IMR-90 (cell line): ENCODE measurements around the gene ZNF654. TPM values are rescaled to one million over a fixed set of nuclear protein-coding genes. Genes with fewer than 3 reads are reported as not detected.

Experiments
- ATAC-seq: fragments of 200-7000 bp; cut with Tn5 transposase; 2 replicates; pipeline ENCODE4 v1.9.1; 2020; ENCODE audit warnings: low read depth, mild to moderate bottlenecking, moderate library complexity
- Bru-seq: library from RNA; stranded (reverse); fragments of 400-500 nt; gene quantifications from one replicate; lab custom pipeline; 2021; lab: Mats Ljungman, UMichigan
- BruChase-seq, 2 experiments: library from RNA; stranded (reverse); fragments of 400-500 nt; gene quantifications; one replicate each; lab custom pipeline; 2021; lab: Mats Ljungman, UMichigan
- BruUV-seq: library from RNA; stranded (reverse); fragments of 400-500 nt; replicated peaks from 2 replicates; lab custom pipeline; 2021; lab: Mats Ljungman, UMichigan
- CTCF ChIA-PET: fragments of 300-600 bp; formaldehyde crosslinking; extraction: SDS; loops from one replicate; lab custom pipeline; 2021; ENCODE audit warnings: antibody characterized with exemption; lab: Yijun Ruan, JAX
- POLR2A ChIA-PET: fragments of 300-600 bp; sonication (Branson Sonifier 250); formaldehyde crosslinking; loops from one replicate; lab custom pipeline; 2022; ENCODE audit warnings: antibody characterized with exemption; ENCODE audit not compliant: unreplicated experiment; lab: Charles Lee
- DNase-seq: peaks from one replicate; pipeline ENCODE4 v3.0.0; 2013
- H2AFZ ChIP-seq: replicated peaks from 2 replicates; pipeline ENCODE3; 2013; ENCODE audit warnings: low read length, mild to moderate bottlenecking; ENCODE audit not compliant: poor library complexity
- H2AK5ac ChIP-seq: 2 replicates; pipeline ENCODE4 v1.6.1; 2013; ENCODE audit warnings: low read depth, low read length, inconsistent platforms
- H2AK9ac ChIP-seq: replicated peaks from 2 replicates; pipeline ENCODE3; 2013; ENCODE audit warnings: mild to moderate bottlenecking, low read depth, low read length, moderate library complexity; ENCODE audit not compliant: poor library complexity
- H2BK120ac ChIP-seq: 2 replicates; pipeline ENCODE4 v1.6.1; 2013; ENCODE audit warnings: low read depth, low read length, inconsistent platforms
- H2BK15ac ChIP-seq: 3 replicates; pipeline ENCODE4 v1.6.1; 2013; ENCODE audit warnings: low read depth, low read length, inconsistent platforms
- H2BK20ac ChIP-seq: 2 replicates; pipeline ENCODE4 v1.6.1; 2013; ENCODE audit warnings: low read depth, mild to moderate bottlenecking, inconsistent platforms, low read length, moderate library complexity
- H2BK5ac ChIP-seq: 2 replicates; pipeline ENCODE4 v1.6.1; 2013; ENCODE audit warnings: mild to moderate bottlenecking, low read depth, low read length, inconsistent platforms; ENCODE audit not compliant: poor library complexity, severe bottlenecking
- H3K14ac ChIP-seq: replicated peaks from 2 replicates; pipeline ENCODE4 v1.6.1; 2013; ENCODE audit warnings: low read depth, low read length, inconsistent platforms
- H3K18ac ChIP-seq: 2 replicates; pipeline ENCODE4 v1.6.1; 2013; ENCODE audit warnings: low read depth, low read length, control low read depth
- H3K23ac ChIP-seq: 2 replicates; pipeline ENCODE4 v1.6.1; 2013; ENCODE audit warnings: low read depth, low read length, inconsistent platforms
- H3K27ac ChIP-seq: 2 replicates; pipeline ENCODE4 v1.5.1; 2013; ENCODE audit warnings: mild to moderate bottlenecking, control low read depth, low read length; ENCODE audit not compliant: insufficient read depth
- H3K27me3 ChIP-seq: 2 replicates; pipeline ENCODE4 v1.6.1; 2013; ENCODE audit warnings: low read length; ENCODE audit not compliant: control insufficient read depth, insufficient read depth
- H3K36me3 ChIP-seq: 2 replicates; pipeline ENCODE4 v1.6.1; 2013; ENCODE audit warnings: low read length, mixed read lengths; ENCODE audit not compliant: control insufficient read depth, insufficient read depth
- H3K4ac ChIP-seq: 2 replicates; pipeline ENCODE4 v1.6.1; 2013; ENCODE audit warnings: low read depth, low read length, inconsistent platforms
- H3K4me1 ChIP-seq: 2 replicates; pipeline ENCODE4 v1.6.1; 2013; ENCODE audit warnings: low read length, mixed read lengths; ENCODE audit not compliant: control insufficient read depth, insufficient read depth
- H3K4me2 ChIP-seq: 2 replicates; pipeline ENCODE4 v1.6.1; 2013; ENCODE audit warnings: low read depth, mild to moderate bottlenecking, control low read depth, low read length, moderate library complexity
- H3K4me3 ChIP-seq: 2 replicates; pipeline ENCODE4 v1.5.1; 2013; ENCODE audit warnings: low read depth, mild to moderate bottlenecking, control low read depth, low read length, moderate library complexity; ENCODE audit not compliant: insufficient read depth
- H3K56ac ChIP-seq: 2 replicates; pipeline ENCODE4 v1.6.1; 2013; ENCODE audit warnings: low read length, inconsistent platforms; ENCODE audit not compliant: insufficient read depth; ENCODE audit errors: extremely low read depth
- H3K79me1 ChIP-seq, 2 experiments: 2 replicates each; pipeline ENCODE4 v1.6.1; 2013; ENCODE audit warnings: low read length in 2 of 2, inconsistent platforms in 1 of 2, low read depth in 1 of 2
- H3K9ac ChIP-seq: 2 replicates; pipeline ENCODE4 v1.6.1; 2013; ENCODE audit warnings: low read depth, low read length, control low read depth
- H3K9me1 ChIP-seq: 2 replicates; pipeline ENCODE4 v1.6.1; 2013; ENCODE audit warnings: low read length, inconsistent platforms; ENCODE audit not compliant: insufficient read depth
- H3K9me3 ChIP-seq: 2 replicates; pipeline ENCODE4 v1.6.1; 2013; ENCODE audit warnings: low read length; ENCODE audit not compliant: control insufficient read depth, insufficient read depth
- H4K20me1 ChIP-seq: 2 replicates; pipeline ENCODE4 v1.6.1; 2013; ENCODE audit warnings: low read length, inconsistent platforms; ENCODE audit not compliant: insufficient read depth
- H4K5ac ChIP-seq: 2 replicates; pipeline ENCODE4 v1.6.1; 2013; ENCODE audit warnings: mild to moderate bottlenecking, low read depth, low read length, control low read depth
- H4K8ac ChIP-seq, 2 experiments: 2 replicates each; pipeline ENCODE4 v1.6.1; 2013; ENCODE audit warnings: low read depth in 2 of 2, low read length in 2 of 2, control low read depth in 1 of 2, inconsistent platforms in 1 of 2
- H4K91ac ChIP-seq: 2 replicates; pipeline ENCODE4 v1.6.1; 2013; ENCODE audit warnings: low read depth, low read length, inconsistent platforms; ENCODE audit not compliant: insufficient read depth
- CHD1 ChIP-seq: IDR thresholded peaks from 2 replicates; pipeline ENCODE4 v1.6.1; 2012; ENCODE audit warnings: low read depth, low read length, improper control_type of control experiment
- FOS ChIP-seq: fragments of 150-350 bp; IDR thresholded peaks from 2 replicates; pipeline ENCODE4 v1.6.1; 2016; ENCODE audit warnings: low read depth, low read length
- MAZ ChIP-seq: IDR thresholded peaks from 2 replicates; pipeline ENCODE4 v1.6.1; 2012; ENCODE audit warnings: low read depth, mild to moderate bottlenecking, low read length, improper control_type of control experiment, moderate library complexity, borderline replicate concordance
- MXI1 ChIP-seq: IDR thresholded peaks from 2 replicates; pipeline ENCODE4 v1.6.1; 2012; ENCODE audit warnings: low read depth, mild to moderate bottlenecking, low read length, moderate library complexity, borderline replicate concordance
- NFE2L2 ChIP-seq: fragments of 150-350 bp; IDR thresholded peaks from 2 replicates; pipeline ENCODE4 v1.6.1; 2016; ENCODE audit warnings: low read depth, mild to moderate bottlenecking, low read length
- RAD21 ChIP-seq: IDR thresholded peaks from 2 replicates; pipeline ENCODE4 v1.6.1; 2012; ENCODE audit warnings: low read length, improper control_type of control experiment
- RFX5 ChIP-seq: IDR thresholded peaks from 2 replicates; pipeline ENCODE4 v1.8.0; 2012; ENCODE audit warnings: low read depth, mild to moderate bottlenecking, low read length, moderate library complexity
- SMC3 ChIP-seq: fragments of 150-350 bp; IDR thresholded peaks from 2 replicates; pipeline ENCODE4 v1.6.1; 2016; ENCODE audit warnings: low read depth, mild to moderate bottlenecking, antibody characterized with exemption, low read length, moderate library complexity
- USF2 ChIP-seq: fragments of 150-350 bp; IDR thresholded peaks from 2 replicates; pipeline ENCODE4 v1.6.1; 2017; ENCODE audit warnings: mild to moderate bottlenecking, antibody characterized with exemption, low read length, low read depth
- WGBS, 2 experiments: methylation state at CpG; one replicate each; pipeline versions ENCODE4 v1.1.5 to v1.1.7; 2013; ENCODE audit warnings: missing lambda C conversion rate in 2 of 2; ENCODE audit not compliant: insufficient read length in 1 of 2; ENCODE audit errors: extremely low coverage in 2 of 2; 5-methylcytosine and 5-hydroxymethylcytosine counted together
- dilution Hi-C: fragments of 300-500 bp; cut with HindIII; formaldehyde crosslinking; loops from one replicate; pipeline ENCODE4 v1.14.3; 2018; ENCODE audit warnings: low sequenced_read_pairs; ENCODE audit not compliant: unreplicated experiment
- in situ Hi-C: fragments of 300-500 bp; cut with MboI; formaldehyde crosslinking; loops from 3 replicates; pipeline ENCODE4 v1.14.3; 2019; ENCODE audit warnings: low sequenced_read_pairs, inconsistent platforms, mixed read lengths
- intact Hi-C: fragments of 100-400 bp; cut with micrococcal nuclease; formaldehyde crosslinking; loops from 2 replicates; pipeline ENCODE4 v1.10.0; 2022
- long read RNA-seq: library from polyadenylated mRNA; unstranded; transcript quantifications from one replicate; pipeline ENCODE4 v2.0.0, GENCODE V29; 2021; ENCODE audit not compliant: unreplicated experiment
- polyA plus RNA-seq, 3 experiments: library from polyadenylated mRNA; depleted of rRNA; stranded (reverse); fragments of >200 nt; gene quantifications; 2 replicates each; pipeline ENCODE4 v1.2.3, GENCODE V29; 2012; ENCODE audit warnings: low replicate concordance in 1 of 3
- total RNA-seq: library from RNA; depleted of rRNA; stranded (reverse); fragments of >200 nt; gene quantifications from 2 replicates; pipeline ENCODE4 v1.2.3, GENCODE V29; 2012; rRNA removed
- TF ChIP-seq, protein P1 (sequence below): conservative IDR thresholded peaks from 2 replicates; pipeline ENCODE4 v1.5.1; 2012; ENCODE audit warnings: mild to moderate bottlenecking, low read depth, low read length, improper control_type of control experiment

Gene ZNF654
- total RNA-seq: 11.5 and 21.1 TPM in 2 replicates
- 2.3 and 3.3 TPM in 2 replicates for polyA plus RNA-seq (2012; rRNA removed)
- 1.3 and 1.9 TPM in 2 replicates for polyA plus RNA-seq (2012; cell fraction: cytosol; rRNA removed)
- polyA plus RNA-seq (2012; cell fraction: nucleus; rRNA removed; ENCODE audit: low replicate concordance): 0.99 and 4.7 TPM in 2 replicates
- percentile 85 among the genes with signal in this experiment for Bru-seq, nascent RNA
- BruChase-seq, experiment 1, labeled RNA remaining after a 6-hour chase: percentile 59 among the genes with signal in this experiment
- BruChase-seq, experiment 2, labeled RNA remaining after a 2-hour chase: percentile 71 among the genes with signal in this experiment
- long read RNA-seq, full-length matches to known transcripts: 14 of 28 reads
- long read RNA-seq, partial matches to known transcripts: 5 of 28 reads
- long read RNA-seq, other reads (novel, unspliced or antisense): 9 of 28 reads

DNA sequence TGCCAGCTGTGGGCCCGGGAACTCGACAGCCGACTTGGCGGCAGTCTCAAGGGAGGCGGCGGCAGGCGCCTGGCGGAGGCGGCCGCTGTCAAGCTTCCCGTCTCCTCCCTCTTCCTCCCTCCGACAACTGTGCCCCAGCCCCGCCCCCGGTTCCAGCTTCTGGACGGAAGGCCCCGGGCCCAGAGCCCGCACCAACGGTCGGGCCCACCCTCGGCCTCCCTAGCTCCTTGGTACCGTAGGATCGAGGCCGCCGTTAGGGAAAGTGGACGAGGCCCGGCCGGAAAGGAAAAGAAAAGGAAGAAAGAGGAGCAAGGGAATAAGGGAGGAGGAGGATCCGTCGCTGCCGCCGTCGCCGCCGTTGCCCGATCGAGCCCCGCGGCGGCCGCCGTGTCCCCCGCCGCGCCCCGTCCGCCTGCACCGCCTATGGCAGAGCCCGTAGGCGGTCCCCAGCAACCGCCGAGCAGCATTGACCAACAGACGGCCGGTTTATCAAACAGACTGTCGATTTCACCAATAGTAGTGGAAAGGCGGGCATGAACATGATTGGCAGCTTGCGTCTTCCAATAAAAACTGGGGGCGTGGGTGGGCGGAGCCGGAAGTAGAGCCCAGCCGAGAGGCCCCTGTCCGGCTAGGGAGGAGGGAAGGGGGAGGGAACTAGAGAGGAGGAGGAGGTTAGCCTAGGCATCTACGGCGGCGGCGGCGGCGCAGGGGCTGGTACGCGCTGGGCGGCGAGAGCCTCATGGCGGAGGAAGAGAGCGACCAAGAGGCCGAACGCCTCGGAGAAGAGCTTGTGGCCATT lies at the start of gene ZNF654, which contains the start of gene CGGBP1:
Gene ZNF654, plus strand, starts transcription at position 675 of the 799 bp plus-strand sequence. Its CDS starts 65 bp downstream, at position 740.
Gene CGGBP1, minus strand, starts transcription at position 425 of the 799 bp plus-strand sequence. CDS start 3,029 bp downstream, outside the sequence.
- Histone ChIP-seq H2BK120ac (peak within 1 kb of the TSS; percentile 81; the same call in 1 of the 2 replicates), H3K9ac (peak within 1 kb of the TSS; percentile 98), H3K9me3 (no peaks in the 10 kb centered on the region), H2BK20ac (no peak within 1 kb of the TSS), H2AK5ac (peak within 1 kb of the TSS; percentile 89), H2AFZ (peak within 1 kb of the TSS; percentile 98), H3K9me1 (peaks cover 4% of the 10 kb centered on the region; the same call in 1 of the 2 replicates), H3K36me3 (peaks cover 7% of the 10 kb centered on the region), H4K8ac (peak within 1 kb of the TSS; percentile 76 to 90), H3K18ac (peak within 1 kb of the TSS; percentile 84), H2BK15ac (peak within 1 kb of the TSS; percentile 57; the same call in 2 of the 3 replicates), H3K4me1 (0 out of 2 replicates have a peak, but pooled peaks cover 1% of the 10 kb centered on the region), H3K4me2 (peak within 1 kb of the TSS; percentile 96), H3K14ac (peak within 1 kb of the TSS; percentile 98), H3K56ac (peak within 1 kb of the TSS; percentile 92), H3K23ac (peak within 1 kb of the TSS; percentile 93), H3K27me3 (no peaks in the 10 kb centered on the region), H3K79me1 (peaks cover 7 to 34% of the 10 kb centered on the region in 2 experiments; a peak in 3 of 4 replicates), H2BK5ac (peak within 1 kb of the TSS; percentile 95), H3K4me3 (peak within 1 kb of the TSS; percentile 98), H4K91ac (peak within 1 kb of the TSS; percentile 96), H4K20me1 (peaks cover 25% of the 10 kb centered on the region), H3K27ac (peak within 1 kb of the TSS; percentile 99), H3K4ac (peak within 1 kb of the TSS; percentile 96), H4K5ac (peak within 1 kb of the TSS; percentile 83), H2AK9ac (peak within 1 kb of the TSS; percentile 90)
- ATAC-seq (peak; percentile 96), DNase-seq (peak; percentile 99)
- 0% methylated on average over 26 of the region's 76 CpGs; no CpG with 5 or more reads in 1 of the 2 experiments for WGBS, 2 experiments
- in situ Hi-C loops (no loop called here), intact Hi-C loops (loop anchor here (2.0 to 5.0 kb wide), 5 partner anchors 54 to 1086 kb away; no protein-coding TSS in a partner anchor), dilution Hi-C loops (no loop called here)
- POLR2A ChIA-PET: interaction anchor here (1.1 kb wide), 1 partner anchor 9 kb away, joined by 4 read pairs; no protein-coding TSS in a partner anchor
- CTCF ChIA-PET: interaction anchor here (0.6 to 0.8 kb wide), 4 partner anchors 10 to 798 kb away, joined by 3 to 6 read pairs (median 4); no protein-coding TSS in a partner anchor
- BruUV-seq: no TSS peak
- no peak for TF ChIP-seq CHD1
- TF ChIP-seq FOS: peak; percentile 89
- TF ChIP-seq MAZ: peak; percentile 93
- TF ChIP-seq RAD21: no peak
- TF ChIP-seq NFE2L2: no peak
- no peak for TF ChIP-seq USF2
- TF ChIP-seq, protein P1, sequence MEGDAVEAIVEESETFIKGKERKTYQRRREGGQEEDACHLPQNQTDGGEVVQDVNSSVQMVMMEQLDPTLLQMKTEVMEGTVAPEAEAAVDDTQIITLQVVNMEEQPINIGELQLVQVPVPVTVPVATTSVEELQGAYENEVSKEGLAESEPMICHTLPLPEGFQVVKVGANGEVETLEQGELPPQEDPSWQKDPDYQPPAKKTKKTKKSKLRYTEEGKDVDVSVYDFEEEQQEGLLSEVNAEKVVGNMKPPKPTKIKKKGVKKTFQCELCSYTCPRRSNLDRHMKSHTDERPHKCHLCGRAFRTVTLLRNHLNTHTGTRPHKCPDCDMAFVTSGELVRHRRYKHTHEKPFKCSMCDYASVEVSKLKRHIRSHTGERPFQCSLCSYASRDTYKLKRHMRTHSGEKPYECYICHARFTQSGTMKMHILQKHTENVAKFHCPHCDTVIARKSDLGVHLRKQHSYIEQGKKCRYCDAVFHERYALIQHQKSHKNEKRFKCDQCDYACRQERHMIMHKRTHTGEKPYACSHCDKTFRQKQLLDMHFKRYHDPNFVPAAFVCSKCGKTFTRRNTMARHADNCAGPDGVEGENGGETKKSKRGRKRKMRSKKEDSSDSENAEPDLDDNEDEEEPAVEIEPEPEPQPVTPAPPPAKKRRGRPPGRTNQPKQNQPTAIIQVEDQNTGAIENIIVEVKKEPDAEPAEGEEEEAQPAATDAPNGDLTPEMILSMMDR: no peak
- TF ChIP-seq MXI1: peak; percentile 53; the same call in 1 of the 2 replicates
- TF ChIP-seq RFX5: no peak
- TF ChIP-seq SMC3: no peak
